HuH-7.5 (cell line): ENCODE results near the gene SLX1A.
"Not testable (repeated sequence)": the region's sequence is repeated elsewhere in the genome, so short reads cannot be mapped to it uniquely, and the experiment has no call there.

Experiments used
- DNase-seq: peaks from one replicate; pipeline ENCODE4 v3.0.0; 2011; ENCODE audit warnings: low spot score

Gene SLX1A

GRCh38 chr16:30184096-30184890 lies 9.4 kb upstream of the SLX1A start:
- no peak for DNase-seq

GRCh38 chr16:30184891-30185682 lies 8.6 kb upstream of the SLX1A start:
- DNase-seq, result no peak

- no peak for DNase-seq
Observed at GRCh38 chr16:30185683-30186421, 7.8 kb upstream of the SLX1A start.

DNA sequence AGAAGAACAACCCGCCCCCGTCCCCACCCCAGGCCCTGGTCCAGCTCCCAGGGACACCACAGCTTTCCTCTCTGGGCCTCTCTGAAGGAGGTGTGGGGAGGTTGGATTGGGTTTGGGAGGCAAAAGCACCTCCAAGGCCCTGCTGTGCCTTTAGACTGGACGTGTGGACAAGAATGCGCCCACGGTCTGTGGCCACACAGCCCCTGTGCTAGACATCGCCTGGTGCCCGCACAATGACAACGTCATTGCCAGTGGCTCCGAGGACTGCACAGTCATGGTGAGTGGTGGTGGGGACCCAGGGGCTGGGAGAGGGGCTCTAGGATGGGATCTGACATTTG lies 7.3 kb upstream of the SLX1A start:
- DNase-seq, result no peak

GRCh38 chr16:30186782-30187555 lies 6.7 kb upstream of the SLX1A start:
- DNase-seq, result peak; percentile 63

DNA sequence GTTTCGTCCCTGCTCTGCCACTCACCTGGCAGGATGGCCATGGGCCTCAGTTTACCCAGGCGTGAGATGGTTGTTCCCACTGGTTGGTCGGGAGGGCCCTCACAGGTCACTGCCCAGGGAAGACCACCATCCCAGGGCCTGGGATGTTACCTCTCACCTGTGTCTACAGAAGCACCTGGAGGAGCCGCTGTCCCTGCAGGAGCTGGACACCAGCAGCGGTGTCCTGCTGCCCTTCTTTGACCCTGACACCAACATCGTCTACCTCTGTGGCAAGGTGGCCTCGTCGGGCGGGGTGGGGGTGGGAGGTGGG lies 6.2 kb upstream of the SLX1A start:
- DNase-seq, result no peak

DNA sequence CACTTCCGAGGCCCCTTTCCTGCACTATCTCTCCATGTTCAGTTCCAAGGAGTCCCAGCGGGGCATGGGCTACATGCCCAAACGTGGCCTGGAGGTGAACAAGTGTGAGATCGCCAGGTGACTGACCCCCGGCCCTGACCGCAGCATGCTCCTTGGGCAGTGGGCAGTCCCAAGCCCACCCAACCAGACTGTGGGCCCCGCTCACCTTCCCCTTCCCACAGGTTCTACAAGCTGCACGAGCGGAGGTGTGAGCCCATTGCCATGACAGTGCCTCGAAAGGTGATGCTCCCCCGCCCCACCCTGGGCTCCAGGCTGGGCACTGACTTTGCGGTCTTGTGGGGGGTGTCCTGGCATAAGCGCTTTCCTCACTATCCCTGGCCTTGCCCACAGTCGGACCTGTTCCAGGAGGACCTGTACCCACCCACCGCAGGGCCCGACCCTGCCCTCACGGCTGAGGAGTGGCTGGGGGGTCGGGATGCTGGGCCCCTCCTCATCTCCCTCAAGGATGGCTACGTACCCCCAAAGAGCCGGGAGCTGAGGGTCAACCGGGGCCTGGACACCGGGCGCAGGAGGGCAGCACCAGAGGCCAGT lies 5.6 kb upstream of the SLX1A start:
- no peak for DNase-seq

GRCh38 chr16:30191158-30191557 lies 2.5 kb upstream of the SLX1A start:
- not testable (repeated sequence) for DNase-seq

- DNase-seq, result not testable (repeated sequence)
Observed at GRCh38 chr16:30193098-30193497, 577 bp upstream of the SLX1A start.

DNA sequence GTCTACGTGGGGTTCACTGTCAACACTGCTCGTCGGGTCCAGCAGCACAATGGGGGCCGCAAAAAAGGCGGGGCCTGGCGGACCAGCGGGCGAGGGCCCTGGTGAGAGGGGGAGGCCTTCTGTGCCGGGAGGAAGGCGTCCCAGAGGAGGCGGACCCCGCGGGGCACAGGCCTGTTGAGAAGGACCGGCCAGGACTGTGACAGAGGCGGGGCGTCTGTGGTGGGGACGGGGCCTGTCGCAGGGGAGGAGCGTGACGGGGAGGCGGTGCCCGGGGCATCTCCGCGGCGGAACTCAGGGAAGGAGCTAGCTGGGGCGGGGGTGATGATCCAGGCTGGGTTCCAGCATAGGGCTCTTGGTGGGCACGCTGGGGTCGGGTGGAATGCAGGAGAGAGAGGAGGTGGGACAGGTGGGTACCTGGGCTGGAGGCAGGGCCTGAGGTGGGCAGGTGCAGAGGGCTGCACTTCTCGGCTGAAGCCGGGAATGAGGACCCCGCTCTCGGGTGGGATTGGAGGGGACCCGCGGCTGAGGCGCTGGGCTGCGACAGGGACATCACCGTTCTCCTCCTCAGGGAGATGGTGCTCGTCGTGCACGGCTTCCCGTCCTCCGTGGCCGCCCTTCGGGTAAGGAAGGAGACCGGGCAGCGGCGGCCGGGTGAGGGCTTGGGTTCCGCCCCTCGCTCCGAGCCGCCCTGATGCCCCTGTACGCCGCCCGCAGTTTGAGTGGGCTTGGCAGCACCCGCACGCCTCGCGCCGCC lies 674 bp downstream of the SLX1A start:
- DNase-seq, result not testable (repeated sequence)

- not testable (repeated sequence) for DNase-seq
Observed at GRCh38 chr16:30197001-30197400, 3.3 kb downstream of the SLX1A start.

GRCh38 chr16:30199049-30199448 lies 5.4 kb downstream of the SLX1A start, which contains the start of gene SULT1A3:
TSS of gene SULT1A3 (plus strand) at chr16:30199255. CDS start at chr16:30200729, 1,474 bp downstream.
- not testable (repeated sequence) for DNase-seq

GRCh38 chr16:30199608-30200343 lies 6.1 kb downstream of the SLX1A start:
- DNase-seq, result not testable (repeated sequence)

GRCh38 chr16:30205541-30206236 lies 12.0 kb downstream of the SLX1A start:
- not testable (repeated sequence) for DNase-seq

- not testable (repeated sequence) for DNase-seq
Observed at GRCh38 chr16:30206252-30206651, 12.6 kb downstream of the SLX1A start.

DNA sequence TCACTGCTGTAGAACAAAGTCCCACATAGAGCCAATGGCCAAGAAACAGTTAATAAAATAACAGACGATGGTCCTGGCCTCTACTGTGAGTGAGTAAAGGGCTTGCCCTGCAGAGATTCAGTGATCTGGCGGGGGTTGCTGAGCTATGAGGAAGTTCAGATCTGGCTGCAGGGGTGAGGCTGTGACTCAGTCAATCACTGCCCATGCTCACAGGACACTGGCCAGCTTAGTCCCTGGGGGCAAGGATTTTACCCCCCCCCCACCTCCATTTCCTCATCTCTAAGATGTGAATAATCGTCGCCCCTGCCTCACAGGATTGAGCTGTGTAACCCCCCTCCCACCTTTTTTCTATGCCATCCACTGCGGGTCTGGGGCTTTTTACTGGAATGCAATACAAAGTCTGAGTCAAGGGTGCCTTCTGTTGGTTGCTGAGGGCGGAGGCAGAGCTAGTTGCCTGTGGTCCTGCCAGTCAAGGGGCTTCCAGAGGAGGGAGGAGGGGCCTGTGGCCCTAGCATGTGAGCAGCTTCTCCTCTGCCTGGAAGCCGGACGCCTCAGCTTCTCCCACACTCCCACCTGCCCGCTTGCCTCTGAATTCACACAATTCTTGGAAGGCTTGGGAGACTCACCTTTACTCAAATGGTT lies 13.5 kb downstream of the SLX1A start:
- DNase-seq, result not testable (repeated sequence)

DNA sequence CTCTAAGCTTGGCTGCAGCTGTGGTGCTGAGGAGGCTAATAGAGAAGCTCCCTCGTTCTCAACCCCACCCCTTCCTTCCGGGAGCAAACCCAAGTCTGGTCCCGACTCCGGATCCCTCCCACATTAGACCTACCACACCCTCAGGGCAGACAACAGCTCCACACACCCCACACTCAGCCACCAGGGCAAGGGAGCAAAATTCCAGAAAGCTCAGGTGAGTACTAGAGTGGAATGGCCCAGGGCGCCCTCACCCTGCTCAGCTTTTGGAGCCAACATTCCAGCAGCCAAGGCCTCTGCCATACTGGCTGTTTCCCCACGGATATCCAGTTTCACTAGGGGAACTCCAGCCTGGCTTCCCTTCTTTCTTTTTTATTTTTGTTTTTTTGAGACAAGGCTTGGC lies 15.4 kb downstream of the SLX1A start:
- not testable (repeated sequence) for DNase-seq

- not testable (repeated sequence) for DNase-seq
Observed at GRCh38 chr16:30211414-30211813, 17.7 kb downstream of the SLX1A start.

- not testable (repeated sequence) for DNase-seq
Observed at GRCh38 chr16:30217082-30217481, 23.4 kb downstream of the SLX1A start.
